ENCODE measurements around the gene IL23R. TPM values are rescaled to one million over a fixed set of nuclear protein-coding genes. Genes with fewer than 3 reads are reported as not detected.
"Not testable (repeated sequence)": the region's sequence is repeated elsewhere in the genome, so short reads cannot be mapped to it uniquely, and the experiment has no call there.

The IL23R gene
- total and polyA plus RNA-seq, 2 donors (not counting 1 experiment from before 2014, with no cell fraction given) = not detected

- Histone ChIP-seq H3K9ac (ENCODE audit: low read length) (no peak overlapping the region), H4K20me1 (ENCODE audit: control insufficient read depth, insufficient read depth, low read length, poor library complexity, severe bottlenecking) (no peaks in the 10 kb centered on the region), H3K27me3 (replicated peaks in 1 of 4; ENCODE audit: control extremely low read depth in 1 of 4, control insufficient read depth in 3 of 4, insufficient read depth in 4 of 4, low read length in 3 of 4) (no peaks in the 10 kb centered on the region), H3K36me3 (replicated peaks in 1 of 2; ENCODE audit: control extremely low read depth in 1 of 2, control insufficient read depth in 1 of 2, extremely low read depth in 1 of 2, insufficient read depth in 2 of 2, low read length in 1 of 2) (no peaks in the 10 kb centered on the region), H3K79me2 (ENCODE audit: control insufficient read depth, insufficient read depth, low read length) (no peaks in the 10 kb centered on the region), H2AFZ (ENCODE audit: insufficient read depth, low read depth, low read length, poor library complexity, severe bottlenecking) (no peak overlapping the region), H3K27ac (ENCODE audit: low read length in 2 of 2) (no peak overlapping the region), H3K4me2 (replicated peaks; ENCODE audit: low read depth, low read length, poor library complexity, severe bottlenecking) (no peak overlapping the region), H3K9me3 (ENCODE audit: control extremely low read depth in 1 of 3, control insufficient read depth in 2 of 3, insufficient read depth in 1 of 3, low read length in 2 of 3) (no peaks in the 10 kb centered on the region), H3K4me1 (ENCODE audit: control insufficient read depth in 2 of 2, insufficient read depth in 2 of 2, low read length in 2 of 2) (no peaks in the 10 kb centered on the region), H3K4me3 (ENCODE audit: control extremely low read depth in 1 of 5, extremely low read depth in 1 of 5, insufficient read depth in 1 of 5, low read depth in 2 of 5, low read length in 4 of 5) (no peak overlapping the region)
- intact Hi-C loops (cut with micrococcal nuclease) = no loop called here
- H3K27me3 Mint-ChIP-seq = peaks cover 5% of the 10 kb centered on the region
- WGBS (ENCODE audit: insufficient coverage) = 100% methylated on average over 1 of the region's 1 CpG
- no peak for ATAC-seq (ENCODE audit: low read depth)
- ChIA-PET POLR2A (no interaction called here), CTCF (no interaction called here)
- no peak overlapping the region for H3K27ac Mint-ChIP-seq
- no peak for TF ChIP-seq CTCF (IDR thresholded peaks at IDR 0.05)
- no peak for TF ChIP-seq EZH2 (IDR thresholded peaks at IDR 0.05; ENCODE audit: borderline replicate concordance, insufficient read depth, low read depth, low read length, poor library complexity, severe bottlenecking)
- no peak overlapping the region for H3K4me3 Mint-ChIP-seq
- H3K9me3 Mint-ChIP-seq (ENCODE audit: insufficient read depth) = no peaks in the 10 kb centered on the region
- no peak for DNase-seq
- H3K4me1 Mint-ChIP-seq = no peaks in the 10 kb centered on the region
These were observed 35.6 kb downstream of the IL23R start for GRCh38 chr1:67201891-67202290.

GRCh38 chr1:67204298-67204980 is 38.2 kb downstream of the IL23R start:
- Histone ChIP-seq H3K4me2 (replicated peaks; ENCODE audit: low read depth, low read length, poor library complexity, severe bottlenecking) (no peak overlapping the region), H3K4me1 (ENCODE audit: control insufficient read depth in 2 of 2, insufficient read depth in 2 of 2, low read length in 2 of 2) (no peaks in the 10 kb centered on the region), H4K20me1 (ENCODE audit: control insufficient read depth, insufficient read depth, low read length, poor library complexity, severe bottlenecking) (no peaks in the 10 kb centered on the region), H2AFZ (ENCODE audit: insufficient read depth, low read depth, low read length, poor library complexity, severe bottlenecking) (no peak overlapping the region), H3K79me2 (ENCODE audit: control insufficient read depth, insufficient read depth, low read length) (no peaks in the 10 kb centered on the region), H3K27ac (ENCODE audit: low read length in 2 of 2) (no peak overlapping the region), H3K4me3 (ENCODE audit: control extremely low read depth in 1 of 5, extremely low read depth in 1 of 5, insufficient read depth in 1 of 5, low read depth in 2 of 5, low read length in 4 of 5) (no peak overlapping the region), H3K36me3 (replicated peaks in 1 of 2; ENCODE audit: control extremely low read depth in 1 of 2, control insufficient read depth in 1 of 2, extremely low read depth in 1 of 2, insufficient read depth in 2 of 2, low read length in 1 of 2) (no peaks in the 10 kb centered on the region), H3K9me3 (ENCODE audit: control extremely low read depth in 1 of 3, control insufficient read depth in 2 of 3, insufficient read depth in 1 of 3, low read length in 2 of 3) (no peaks in the 10 kb centered on the region), H3K9ac (ENCODE audit: low read length) (no peak overlapping the region), H3K27me3 (replicated peaks in 1 of 4; ENCODE audit: control extremely low read depth in 1 of 4, control insufficient read depth in 3 of 4, insufficient read depth in 4 of 4, low read length in 3 of 4) (no peaks in the 10 kb centered on the region)
- no peak for TF ChIP-seq EZH2 (IDR thresholded peaks at IDR 0.05; ENCODE audit: borderline replicate concordance, insufficient read depth, low read depth, low read length, poor library complexity, severe bottlenecking)
- no peak for TF ChIP-seq CTCF (IDR thresholded peaks at IDR 0.05)
- ATAC-seq (ENCODE audit: low read depth) (no peak), DNase-seq (no peak)
- Mint-ChIP-seq H3K27ac (no peak overlapping the region), H3K4me1 (no peaks in the 10 kb centered on the region), H3K9me3 (ENCODE audit: insufficient read depth) (no peaks in the 10 kb centered on the region), H3K4me3 (no peak overlapping the region), H3K27me3 (no peaks in the 10 kb centered on the region)
- ChIA-PET CTCF (interaction anchor here (1.4 kb wide), 1 partner anchor 9 kb away, joined by 7 read pairs; no protein-coding TSS in a partner anchor), POLR2A (no interaction called here)
- intact Hi-C loops (cut with micrococcal nuclease) = no loop called here
- no CpG with 5 or more reads among the region's 8 CpGs for WGBS (ENCODE audit: insufficient coverage)

- H3K27ac ChIP-seq (ENCODE audit: low read length in 2 of 2); H3K4me3 ChIP-seq (ENCODE audit: control extremely low read depth in 1 of 5, extremely low read depth in 1 of 5, insufficient read depth in 1 of 5, low read depth in 2 of 5, low read length in 4 of 5); POLR2A ChIA-PET; H3K4me2 ChIP-seq (replicated peaks; ENCODE audit: low read depth, low read length, poor library complexity, severe bottlenecking); H3K9ac ChIP-seq (ENCODE audit: low read length); H3K9me3 Mint-ChIP-seq (ENCODE audit: insufficient read depth); H3K4me3 Mint-ChIP-seq; H3K79me2 ChIP-seq (ENCODE audit: control insufficient read depth, insufficient read depth, low read length); H3K4me1 ChIP-seq (ENCODE audit: control insufficient read depth in 2 of 2, insufficient read depth in 2 of 2, low read length in 2 of 2); CTCF ChIA-PET; H3K27me3 Mint-ChIP-seq; H3K36me3 ChIP-seq (replicated peaks in 1 of 2; ENCODE audit: control extremely low read depth in 1 of 2, control insufficient read depth in 1 of 2, extremely low read depth in 1 of 2, insufficient read depth in 2 of 2, low read length in 1 of 2); DNase-seq; H3K4me1 Mint-ChIP-seq; H3K27ac Mint-ChIP-seq; H4K20me1 ChIP-seq (ENCODE audit: control insufficient read depth, insufficient read depth, low read length, poor library complexity, severe bottlenecking); H2AFZ ChIP-seq (ENCODE audit: insufficient read depth, low read depth, low read length, poor library complexity, severe bottlenecking); H3K27me3 ChIP-seq (replicated peaks in 1 of 4; ENCODE audit: control extremely low read depth in 1 of 4, control insufficient read depth in 3 of 4, insufficient read depth in 4 of 4, low read length in 3 of 4); H3K9me3 ChIP-seq (ENCODE audit: control extremely low read depth in 1 of 3, control insufficient read depth in 2 of 3, insufficient read depth in 1 of 3, low read length in 2 of 3); intact Hi-C loops (cut with micrococcal nuclease); ATAC-seq (ENCODE audit: low read depth): not testable (repeated sequence)
- 83% methylated on average over 2 of the region's 5 CpGs for WGBS (ENCODE audit: insufficient coverage)
These were observed 41.1 kb downstream of the IL23R start for GRCh38 chr1:67207398-67207797.
